Right kidney (tissue), 1 donor: ENCODE results near the gene SMIM44.

Experiments
- DNase-seq: peaks from one replicate; pipeline ENCODE4 v3.0.0-alpha.2; 2016

SMIM44 gene

DNA sequence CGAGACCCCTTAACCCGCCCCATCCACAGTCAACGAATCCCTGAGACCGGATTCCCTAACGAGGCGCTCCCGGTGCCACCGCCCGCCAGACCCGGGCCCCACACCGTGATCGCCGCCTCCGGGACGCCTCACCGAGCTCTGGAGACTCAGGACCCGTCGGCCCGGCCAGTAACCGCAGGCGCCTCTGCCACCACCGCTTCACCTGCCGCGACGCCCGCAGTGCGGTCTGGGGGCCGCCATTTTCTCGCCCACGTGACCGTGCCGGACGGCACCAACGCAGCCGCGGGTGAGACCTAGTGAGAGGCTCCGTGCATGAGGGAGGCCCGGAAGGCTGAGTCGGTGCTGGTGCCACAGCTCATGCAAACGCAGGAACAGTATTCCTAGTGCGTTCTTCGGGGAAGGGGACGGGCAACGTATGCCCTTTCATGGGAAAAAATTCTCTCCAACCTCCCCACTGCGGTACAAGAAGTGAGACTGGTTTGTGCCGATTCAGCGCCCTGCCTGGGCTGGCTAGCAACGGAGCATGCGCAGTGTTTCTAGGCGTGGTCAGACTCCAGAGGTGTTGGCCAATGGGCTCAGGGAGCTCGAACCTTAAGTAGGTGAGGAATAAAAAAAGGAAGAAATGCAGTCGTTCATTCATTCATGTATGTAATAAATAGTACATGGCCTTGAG lies 17.3 kb upstream of the SMIM44 start, which contains the start of gene DOHH:
Gene DOHH, minus strand, starts transcription at position 246 of the 673 bp plus-strand sequence. CDS start 3,860 bp downstream, outside the sequence.
- peak; percentile 98 for DNase-seq

DNA sequence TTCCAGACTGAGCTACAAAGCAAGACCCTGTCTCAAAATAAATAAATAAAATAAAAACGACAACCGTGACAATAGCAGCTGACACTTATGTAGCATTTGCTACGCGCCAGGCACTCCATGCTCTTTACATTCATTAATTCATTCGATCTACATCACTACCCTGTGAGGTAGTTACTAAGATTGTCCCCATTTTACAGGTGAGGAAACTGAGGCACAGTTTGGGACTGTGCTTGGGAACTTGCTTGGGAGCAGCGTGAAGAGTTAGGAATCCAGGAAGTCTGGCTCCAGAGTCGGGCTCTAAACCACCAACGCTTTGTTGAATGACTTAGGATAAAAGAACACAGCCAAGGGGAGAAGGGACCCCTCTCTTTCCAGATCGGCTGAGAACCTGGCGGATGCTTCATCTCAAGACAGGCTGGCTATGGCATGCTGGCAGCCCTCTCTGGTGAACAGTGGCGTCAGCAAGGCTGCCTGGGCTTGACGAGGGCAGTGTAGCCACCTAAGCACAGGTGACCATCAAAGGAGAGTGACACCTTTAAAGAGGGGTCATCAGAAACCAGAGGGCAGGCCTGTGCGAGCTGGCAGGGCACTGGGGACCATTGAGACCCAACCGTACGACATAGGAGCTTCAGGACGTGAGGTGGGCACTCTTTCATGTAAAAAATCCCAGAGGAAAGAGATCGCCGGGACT lies 16.6 kb upstream of the SMIM44 start:
- DNase-seq = no peak

DNA sequence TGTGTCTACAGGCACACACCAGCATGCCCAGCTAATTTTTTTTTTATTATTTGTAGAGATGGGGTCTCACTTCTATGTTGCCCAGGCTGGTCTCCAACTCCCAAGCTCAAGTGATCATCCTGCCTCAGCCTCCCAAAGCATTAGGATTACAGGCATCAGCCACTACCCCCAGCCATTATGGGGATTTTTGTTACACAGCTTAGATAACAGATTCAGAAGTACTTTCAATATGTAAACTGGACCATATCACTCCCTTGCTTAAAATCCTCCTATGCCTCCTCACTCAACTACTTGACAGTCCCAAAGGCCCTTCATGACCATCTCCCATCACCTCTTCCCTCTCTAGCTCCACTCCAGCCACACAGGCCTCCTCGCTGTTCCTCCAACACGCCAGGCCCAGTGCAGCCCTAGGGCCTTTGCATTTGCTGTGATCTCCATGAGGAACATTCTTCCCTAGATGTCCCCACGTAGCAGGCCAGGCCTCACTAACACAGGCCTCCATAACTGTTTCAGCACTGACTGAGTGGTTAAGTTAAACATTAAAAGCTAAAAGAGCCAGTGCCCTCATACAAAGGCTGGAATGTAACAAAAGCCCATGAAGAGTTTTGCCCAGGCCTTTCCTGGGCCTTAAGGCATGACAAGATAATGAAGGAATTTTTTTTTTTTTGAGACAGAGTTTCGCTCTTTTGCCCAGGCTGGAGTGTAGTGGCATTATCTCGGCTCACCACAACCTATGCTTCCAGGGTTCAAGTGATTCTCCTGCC lies 14.7 kb upstream of the SMIM44 start:
- DNase-seq = no peak

DNA sequence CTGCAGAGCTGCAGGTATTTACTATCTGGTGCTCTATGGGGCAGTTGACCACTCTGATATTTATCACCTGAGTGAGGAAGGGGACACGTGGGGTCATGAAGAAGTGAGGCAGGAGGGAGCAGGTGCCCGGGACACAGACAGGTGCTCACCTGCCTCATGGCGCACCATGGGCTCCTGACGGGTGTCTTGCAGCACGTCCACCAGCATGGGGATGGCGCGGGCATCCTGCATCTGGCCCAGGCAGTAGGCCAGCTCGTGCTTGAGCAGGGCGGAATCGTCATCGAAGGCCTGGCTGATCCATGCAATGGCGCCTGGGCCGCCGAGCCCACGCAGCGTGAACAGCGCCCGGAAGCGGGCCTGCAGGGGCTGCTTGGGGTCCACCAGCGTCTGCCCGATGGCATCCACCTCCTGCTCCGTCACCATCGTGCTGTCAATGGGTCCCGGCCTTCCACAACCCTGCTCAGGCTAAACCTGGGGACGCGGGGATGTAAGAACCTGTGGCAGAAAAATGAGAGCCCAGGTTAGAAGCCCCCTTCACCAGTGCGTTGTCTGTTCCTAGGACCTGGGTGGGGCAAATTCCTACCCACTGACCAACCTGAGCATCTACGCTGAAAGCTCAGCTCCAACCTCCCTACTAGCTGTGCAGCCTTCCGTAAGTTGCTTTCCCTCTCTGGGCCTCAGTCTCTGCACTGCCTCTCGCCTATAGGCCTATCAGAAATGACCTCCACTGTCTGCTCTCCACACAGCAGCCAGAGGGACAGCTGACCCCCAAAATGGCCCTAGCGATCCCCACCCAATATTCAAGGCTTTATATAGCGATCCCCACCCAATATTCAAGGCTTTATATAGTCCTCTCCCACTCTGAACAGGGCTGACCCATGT lies 13.4 kb upstream of the SMIM44 start:
- DNase-seq = no peak

DNA sequence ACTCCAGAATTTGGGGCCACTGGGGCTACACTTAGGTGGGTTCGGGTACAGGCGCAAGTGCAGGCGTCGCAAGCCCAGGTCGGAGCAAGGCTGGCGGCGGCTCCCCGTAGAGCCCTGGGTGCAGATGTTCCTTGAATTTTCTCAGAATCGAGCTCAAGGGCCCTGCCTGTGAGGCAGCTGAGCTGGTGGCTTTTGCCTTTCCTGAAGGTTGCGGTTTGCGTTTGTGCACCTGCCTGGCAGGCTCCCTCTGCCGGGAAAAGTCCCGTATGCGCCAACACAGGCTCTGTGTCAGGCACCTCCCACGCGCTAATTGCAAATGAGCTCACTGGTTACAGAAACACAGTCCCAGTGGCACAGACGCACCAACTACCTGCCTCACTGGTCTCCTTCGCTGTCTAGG lies 11.3 kb upstream of the SMIM44 start:
- no peak for DNase-seq

DNA sequence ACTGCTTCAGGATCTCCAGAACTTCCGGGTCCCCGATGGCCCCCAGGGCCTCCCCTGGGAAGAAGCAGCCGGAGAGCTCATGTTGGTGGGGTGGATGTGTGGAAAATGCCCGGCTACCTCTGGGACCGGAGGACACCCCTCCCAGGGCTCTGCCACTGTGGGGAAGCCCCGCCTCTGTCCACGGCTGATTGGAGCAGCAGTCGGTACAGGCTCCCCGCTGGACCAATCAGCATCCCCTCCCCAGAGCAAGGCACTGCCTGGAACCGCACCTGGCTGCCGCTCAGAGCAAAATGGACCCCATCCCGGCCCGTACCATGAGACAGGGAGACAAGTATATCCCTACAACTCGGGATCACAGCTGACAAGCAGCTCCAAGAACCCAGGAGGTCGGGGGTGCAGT lies 10.8 kb upstream of the SMIM44 start:
- no peak for DNase-seq

DNA sequence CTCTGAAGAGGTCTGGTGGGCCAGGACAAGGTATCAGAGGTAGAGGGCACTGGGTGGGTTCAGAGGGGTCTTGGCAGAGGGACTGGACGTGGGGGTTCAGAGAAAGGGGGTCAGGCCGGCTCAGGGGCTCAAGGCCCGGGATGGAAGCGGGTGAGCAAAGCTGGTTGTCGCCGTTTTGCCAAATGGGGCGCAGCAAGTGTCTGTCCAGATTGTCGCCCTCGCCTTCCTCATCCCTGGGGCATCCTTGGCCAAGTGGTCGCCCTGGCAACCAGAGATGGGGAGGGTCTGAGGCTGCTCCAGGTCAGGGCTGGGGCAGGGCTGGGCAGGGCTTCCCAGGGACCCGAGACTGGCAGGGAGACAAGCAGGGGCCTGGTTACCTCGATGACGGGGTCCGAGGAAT lies 10.4 kb upstream of the SMIM44 start:
- DNase-seq = no peak

DNA sequence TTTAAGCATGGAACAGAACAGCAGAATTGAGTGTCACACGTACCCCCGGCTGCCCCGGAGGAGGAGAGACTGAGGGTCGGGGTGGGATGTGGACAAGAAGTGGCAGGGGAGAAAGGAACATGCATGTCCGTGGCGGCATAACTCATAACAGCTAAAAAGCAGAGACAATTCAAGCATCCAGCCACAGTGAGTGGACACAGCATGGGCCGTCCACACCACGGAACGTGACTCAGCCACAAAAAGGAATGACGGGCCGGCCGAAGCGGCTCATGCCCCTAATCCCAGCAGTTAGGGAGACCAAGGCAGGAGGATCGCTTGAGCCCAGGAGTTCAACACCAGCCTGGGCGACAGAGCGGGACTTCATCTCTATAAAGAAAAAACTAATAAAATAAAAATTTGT lies 9.7 kb upstream of the SMIM44 start:
- no peak for DNase-seq

DNA sequence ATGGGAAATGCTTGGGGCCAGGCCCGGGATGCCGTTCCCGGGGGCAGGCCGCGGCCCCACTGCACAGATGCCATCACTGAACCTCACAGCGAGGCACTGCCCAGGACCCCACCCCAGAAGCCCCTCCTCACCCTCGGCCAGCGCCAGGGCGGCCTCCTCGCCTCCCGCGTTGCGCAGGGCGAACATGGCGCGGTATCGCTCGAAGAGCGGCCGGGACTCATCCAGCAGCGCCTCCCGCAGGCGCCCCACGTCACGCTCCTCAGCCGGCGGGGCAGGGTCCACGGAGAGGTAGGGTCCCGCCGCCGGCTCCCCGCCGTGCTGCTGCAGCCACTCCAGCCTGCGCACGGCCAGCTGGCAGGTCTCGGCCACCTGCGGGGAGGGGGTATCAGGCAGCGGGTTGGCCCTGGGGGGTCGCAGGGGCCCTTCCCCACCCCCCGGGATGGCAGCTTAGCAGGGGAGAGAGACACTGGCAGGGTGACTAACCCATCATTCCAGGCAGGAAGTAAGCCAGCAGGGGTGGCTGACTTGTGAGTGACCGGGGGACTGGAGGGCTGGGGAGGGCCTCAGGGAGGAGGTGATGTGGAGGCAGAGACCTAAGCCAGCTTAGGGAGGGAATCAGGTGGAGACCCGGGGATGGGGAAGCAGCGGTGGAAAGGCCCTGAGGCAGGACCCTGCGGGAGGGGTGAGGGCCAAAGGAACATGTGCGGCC lies 9.0 kb upstream of the SMIM44 start:
- DNase-seq = no peak

DNA sequence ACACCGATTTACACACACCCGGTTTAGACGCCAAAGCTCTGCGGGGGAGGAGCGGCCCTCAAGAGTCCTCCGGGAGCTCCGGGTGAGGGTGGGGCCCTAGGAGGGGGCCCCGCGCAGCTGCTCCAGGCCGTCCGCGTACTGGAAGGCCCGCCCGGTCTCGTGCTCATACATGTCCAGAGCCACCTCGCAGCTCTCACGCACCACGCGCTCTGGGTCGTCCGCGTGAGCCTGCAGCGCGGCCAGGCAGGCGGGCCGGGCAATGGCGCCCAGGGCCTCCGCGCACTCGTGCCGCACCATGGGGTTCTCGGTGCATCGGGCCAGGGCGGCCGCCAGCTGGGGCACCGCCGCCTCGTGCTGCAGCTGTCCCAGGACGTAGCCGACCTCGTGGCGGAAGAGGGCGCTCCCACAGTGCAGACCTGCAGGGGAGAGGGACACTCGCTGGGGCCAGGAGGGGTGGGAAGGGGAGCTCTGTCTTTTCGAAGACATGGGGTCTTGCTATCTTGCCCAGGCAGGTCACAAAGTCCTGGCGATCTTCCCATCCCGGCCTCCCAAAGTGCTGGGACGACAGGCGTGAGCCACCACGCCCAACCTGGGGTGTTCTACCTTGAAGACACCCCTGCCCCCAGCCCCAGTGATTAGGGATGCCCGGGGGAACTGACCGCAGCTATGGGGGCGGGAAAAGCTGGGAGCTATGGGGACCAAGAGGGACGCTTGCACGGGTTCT lies 8.3 kb upstream of the SMIM44 start:
- no peak for DNase-seq

DNA sequence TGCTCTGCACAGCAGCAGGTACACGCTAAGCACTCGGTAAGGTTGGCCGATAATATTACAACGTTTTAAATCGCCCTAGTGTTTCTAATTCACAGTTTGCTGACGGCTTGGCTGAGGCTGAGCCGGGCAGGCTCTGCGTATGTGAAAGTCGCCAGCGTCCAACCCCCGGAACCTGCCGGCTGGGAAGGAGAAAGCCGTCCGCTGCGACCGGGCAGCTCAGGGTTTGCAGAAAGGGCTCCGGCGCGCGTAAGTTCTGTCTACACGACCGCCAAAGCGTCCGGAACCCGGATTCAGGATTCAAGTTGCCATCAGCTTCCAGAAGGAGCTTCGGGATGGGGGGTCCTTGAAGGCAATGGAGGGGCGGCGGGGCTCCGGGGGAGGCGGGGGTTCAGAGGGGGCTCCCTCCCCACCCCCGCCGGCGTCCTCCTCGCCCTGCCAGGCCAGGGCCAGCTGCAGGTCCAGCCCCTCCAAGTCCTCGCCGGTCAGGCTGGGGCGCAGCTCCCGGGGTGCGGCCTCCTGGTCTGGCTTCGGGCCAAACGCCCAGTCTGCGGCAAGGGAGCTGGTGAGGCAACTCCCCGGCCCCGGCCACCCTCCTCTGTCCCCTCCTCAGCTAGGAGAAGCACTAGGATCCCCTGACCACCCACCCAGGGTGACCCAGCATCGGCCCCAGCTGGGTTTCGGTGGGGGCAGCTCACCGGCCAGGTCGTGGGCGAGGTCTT lies 575 bp downstream of the SMIM44 start:
- no peak for DNase-seq

DNA sequence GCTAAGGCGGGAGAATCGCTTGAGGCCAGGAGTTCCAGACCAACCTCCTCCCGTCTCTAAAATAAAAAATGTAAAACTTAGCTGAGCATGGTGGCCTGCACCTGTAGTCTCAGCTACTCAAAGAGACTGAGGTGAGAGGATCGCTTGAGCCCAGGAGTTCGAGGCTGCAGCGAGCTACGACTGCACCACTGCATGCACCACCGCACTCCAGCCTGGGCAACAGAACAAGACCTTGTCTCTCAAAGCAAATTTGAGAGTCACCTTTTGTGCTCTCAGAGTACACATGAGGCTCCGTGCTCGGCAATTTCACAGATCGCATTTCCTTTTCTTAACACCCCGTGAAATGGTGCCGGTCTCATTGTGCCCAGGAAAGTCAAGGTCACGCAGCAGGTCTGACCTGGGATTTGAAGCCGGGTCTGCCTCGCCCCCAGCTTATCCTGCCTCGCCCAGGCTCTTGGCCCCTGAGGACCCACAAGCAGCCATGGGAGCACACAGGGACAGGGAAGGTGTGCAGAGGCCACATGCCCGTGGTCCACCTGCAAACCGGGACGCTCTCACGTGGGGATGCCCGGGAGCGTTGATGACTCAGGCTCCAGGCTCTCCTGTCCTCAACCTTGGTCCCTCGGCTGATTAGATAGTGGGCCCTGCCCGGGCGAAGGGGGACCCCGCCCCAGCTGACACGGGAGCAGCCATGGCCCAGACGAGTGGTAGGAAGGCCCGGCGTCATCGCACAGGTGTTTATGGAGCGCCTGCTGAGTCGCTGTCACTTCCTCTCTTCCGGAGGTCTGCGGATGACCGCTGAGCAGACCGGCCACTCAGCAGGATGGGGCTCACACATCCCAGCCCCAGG lies 1.8 kb downstream of the SMIM44 start:
- DNase-seq = no peak

DNA sequence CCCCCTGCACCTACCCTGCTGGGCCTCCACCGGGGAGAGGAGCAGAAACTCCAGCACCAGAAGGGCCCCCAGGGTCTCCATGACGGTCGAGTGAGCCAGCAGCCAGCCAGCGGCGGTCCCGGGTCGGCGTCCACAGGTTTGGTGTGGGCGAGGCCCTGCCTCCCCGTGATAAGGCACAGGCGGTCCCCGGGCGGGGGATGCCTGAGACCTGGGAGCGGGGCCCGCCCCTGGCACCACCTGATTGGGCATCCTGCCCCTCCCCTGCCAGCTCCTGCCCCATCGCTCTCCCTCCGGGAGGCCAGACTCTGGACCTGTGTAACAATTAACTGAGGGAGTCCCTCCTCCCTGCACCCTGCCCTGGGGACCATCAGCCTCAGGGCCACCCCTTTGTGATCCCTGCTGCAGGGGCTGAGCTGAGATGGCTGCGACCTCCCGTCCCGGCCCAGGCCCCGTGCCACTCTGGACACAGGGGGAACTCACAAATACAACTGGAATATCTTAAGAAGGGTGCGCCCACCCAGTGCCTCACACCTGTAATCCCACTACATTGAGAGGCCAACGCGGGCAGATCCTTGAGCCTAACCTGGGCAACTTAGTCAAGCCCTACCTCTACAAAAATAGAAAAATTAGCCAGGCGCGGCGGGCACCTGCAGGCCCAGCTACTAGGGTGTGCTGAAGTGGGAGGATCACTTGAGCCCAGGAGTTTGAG lies 2.7 kb downstream of the SMIM44 start, which contains the start of gene SMIM24:
Gene SMIM24, minus strand, starts transcription at position 143 of the 709 bp plus-strand sequence. Its CDS starts 62 bp downstream, at position 81.
- DNase-seq = no peak

DNA sequence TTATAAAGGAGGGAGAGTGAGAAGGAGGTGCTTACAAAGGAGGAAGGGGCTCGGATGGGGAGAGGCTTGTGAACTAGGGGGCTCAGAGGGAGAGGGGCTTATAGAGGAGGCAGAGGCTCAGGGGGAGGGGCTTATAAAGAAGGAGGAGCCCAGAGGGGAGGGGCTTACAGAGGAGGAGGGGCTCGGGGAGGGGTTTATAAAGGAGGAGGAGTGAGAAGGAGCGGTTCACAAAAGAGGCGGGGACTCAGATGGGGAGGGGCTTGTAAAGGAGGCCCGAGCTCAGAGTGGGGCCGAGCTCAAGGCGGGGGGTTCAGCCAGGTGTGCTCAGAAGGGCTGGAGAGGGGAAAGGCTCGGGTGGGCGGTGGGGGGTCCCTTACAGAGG lies 3.4 kb downstream of the SMIM44 start:
- DNase-seq = no peak

DNA sequence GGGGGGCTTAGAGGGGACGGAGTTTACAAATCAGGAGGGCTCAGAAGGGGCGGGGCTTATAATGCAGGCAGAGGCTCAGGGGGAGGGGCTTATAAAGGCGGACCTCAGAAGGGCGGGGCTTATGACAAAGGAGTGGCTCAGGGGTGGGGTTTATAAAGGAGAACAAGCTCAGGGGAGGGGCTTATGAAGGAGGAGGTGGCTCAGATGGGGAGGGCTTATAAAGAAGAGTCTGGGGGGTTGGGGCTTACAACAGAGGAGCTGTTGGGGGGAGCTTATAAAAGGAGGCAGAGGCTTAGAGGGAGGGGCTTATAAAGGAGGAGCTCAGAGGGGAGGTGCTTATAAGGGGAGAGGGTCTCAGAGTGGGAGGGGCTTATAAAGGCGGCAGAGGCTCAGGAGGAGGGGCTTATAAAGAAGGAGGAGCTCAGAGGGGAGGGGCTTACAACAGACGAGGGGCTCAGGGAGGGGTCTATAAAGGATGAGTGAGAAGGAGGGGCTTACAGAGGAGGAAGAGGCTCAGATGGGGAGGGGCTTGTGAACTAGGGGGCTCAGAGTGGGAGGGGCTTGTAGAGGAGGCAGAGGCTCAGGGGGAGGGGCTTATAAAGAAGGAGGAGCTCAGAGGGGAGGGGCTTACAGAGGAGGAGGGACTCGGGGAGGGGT lies 3.9 kb downstream of the SMIM44 start:
- no peak for DNase-seq

DNA sequence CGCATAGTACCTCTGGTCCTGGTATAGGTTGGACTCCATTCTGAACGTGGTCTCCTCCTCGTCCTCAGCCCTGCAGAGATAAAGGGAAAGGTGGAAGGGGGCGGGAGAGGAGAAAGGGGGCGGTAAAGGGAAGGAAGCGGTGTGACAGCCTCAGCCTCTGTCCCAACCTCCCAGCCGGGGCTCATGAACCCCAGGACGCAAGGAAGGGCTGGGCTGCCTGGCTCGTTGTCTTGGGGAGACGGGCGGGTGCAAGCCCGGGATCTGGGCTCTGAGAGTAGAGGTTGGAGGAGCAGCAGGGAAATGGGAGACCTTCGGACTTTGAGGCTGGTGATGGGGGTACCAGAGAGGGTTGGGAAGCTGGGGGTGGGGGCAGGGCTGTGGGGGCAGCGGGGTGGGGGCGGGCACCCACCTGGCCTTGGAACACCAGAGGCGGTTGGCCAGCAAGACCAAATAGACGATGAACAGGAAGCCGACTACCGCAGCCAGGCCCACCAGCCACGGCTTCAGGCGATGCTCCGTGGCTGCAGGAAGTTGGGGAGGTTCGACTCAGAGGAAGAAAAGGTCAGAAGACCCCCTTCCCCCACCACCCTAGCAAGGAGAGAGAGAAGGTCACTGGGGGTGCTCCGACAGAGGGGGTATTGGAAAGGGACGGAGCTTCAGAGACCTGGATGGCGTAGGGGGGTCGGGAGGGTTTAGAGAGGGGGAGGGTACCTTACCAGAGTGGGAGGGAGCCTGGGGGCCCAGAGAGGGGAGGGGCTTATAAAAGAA lies 4.6 kb downstream of the SMIM44 start:
- DNase-seq = no peak

DNA sequence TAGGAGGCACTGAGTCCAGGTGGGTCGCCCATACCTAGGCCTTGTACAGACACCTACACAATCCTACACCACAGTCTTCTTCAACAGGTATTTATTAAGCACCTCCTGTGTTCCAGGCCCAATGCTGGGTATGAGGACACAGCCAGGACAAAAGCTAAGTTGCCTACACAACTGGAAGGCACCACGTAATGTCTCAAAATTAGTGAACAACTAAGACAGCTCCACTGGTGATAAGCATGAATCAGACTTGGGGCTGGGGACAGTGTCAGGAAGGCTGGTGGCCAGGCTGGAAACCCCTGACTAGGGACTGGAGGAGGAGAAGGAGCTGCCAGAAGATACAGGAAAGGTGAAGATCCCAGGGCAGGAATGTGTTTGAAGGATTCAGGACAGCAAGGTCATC lies 5.3 kb downstream of the SMIM44 start:
- no peak for DNase-seq
